Smooth muscle cell (in vitro differentiated cells): ENCODE measurements around the gene TAF1B. TPM values are rescaled to one million over a fixed set of nuclear protein-coding genes. Genes with fewer than 3 reads are reported as not detected.

Experiments
- DNase-seq: peaks from one replicate; lab custom pipeline; 2025; ENCODE audit not compliant: unreplicated experiment; lab: John Stamatoyannopoulos, UW
- H2AFZ ChIP-seq: fragments of 200-600 bp; sonication (generic); 2 replicates; pipeline ENCODE4 v1.6.0; 2016; ENCODE audit warnings: antibody characterized with exemption, low read depth, mild to moderate bottlenecking
- H3F3A ChIP-seq: fragments of 200-600 bp; sonication (generic); 2 replicates; pipeline ENCODE4 v1.6.0; 2017; ENCODE audit warnings: antibody characterized with exemption, low read depth
- H3K27ac ChIP-seq: fragments of 200-600 bp; sonication (generic); 2 replicates; pipeline ENCODE4 v1.5.1; 2016; ENCODE audit warnings: low read depth, mild to moderate bottlenecking
- H3K27me3 ChIP-seq: fragments of 200-600 bp; sonication (generic); 2 replicates; pipeline ENCODE4 v1.6.1; 2016; ENCODE audit warnings: low read depth, mild to moderate bottlenecking
- H3K36me3 ChIP-seq: fragments of 200-600 bp; sonication (generic); 2 replicates; pipeline ENCODE4 v1.5.1; 2016; ENCODE audit warnings: low read depth
- H3K4me1 ChIP-seq: fragments of 200-600 bp; sonication (generic); 2 replicates; pipeline ENCODE4 v1.5.1; 2016; ENCODE audit warnings: low read depth
- H3K4me2 ChIP-seq: fragments of 200-600 bp; sonication (generic); 2 replicates; pipeline ENCODE4 v1.6.0; 2016; ENCODE audit warnings: mild to moderate bottlenecking
- H3K4me3 ChIP-seq: fragments of 200-600 bp; sonication (generic); 2 replicates; pipeline ENCODE4 v1.5.1; 2016; ENCODE audit warnings: mild to moderate bottlenecking
- H3K79me2 ChIP-seq: fragments of 200-600 bp; sonication (generic); 2 replicates; pipeline ENCODE4 v1.6.0; 2016; ENCODE audit warnings: low read depth, mild to moderate bottlenecking
- H3K9ac ChIP-seq: fragments of 200-600 bp; sonication (generic); 2 replicates; pipeline ENCODE4 v1.6.0; 2016; ENCODE audit warnings: low read depth
- H3K9me3 ChIP-seq: fragments of 200-600 bp; sonication (generic); replicated peaks from 2 replicates; pipeline ENCODE4 v1.5.1; 2016; ENCODE audit warnings: low read depth
- H4K20me1 ChIP-seq: fragments of 200-600 bp; sonication (generic); 2 replicates; pipeline ENCODE4 v1.6.0; 2016; ENCODE audit warnings: low read depth
- WGBS: methylation state at CpG from one replicate; pipeline ENCODE4 v1.1.7; 2016; ENCODE audit warnings: low lambda C conversion rate; 5-methylcytosine and 5-hydroxymethylcytosine counted together
- polyA plus RNA-seq: library from polyadenylated mRNA; unstranded; fragments of >200 nt; fragmentation: Nextera tagmentation; extraction: Ambion mirVana; gene quantifications from 2 replicates; pipeline ENCODE4 v1.2.1, GENCODE V29; 2016
- total RNA-seq: library from RNA; depleted of rRNA; stranded (reverse); fragments of >200 nt; gene quantifications from 2 replicates; pipeline ENCODE4 v1.2.3, GENCODE V29; 2014
- TF ChIP-seq, protein P1 (sequence below): fragments of 200-600 bp; sonication (generic); IDR thresholded peaks from 2 replicates; pipeline ENCODE4 v1.5.1; 2017; ENCODE audit warnings: borderline replicate concordance, mild to moderate bottlenecking, antibody characterized with exemption; ENCODE audit not compliant: insufficient read depth, poor library complexity, severe bottlenecking

TAF1B gene
- total and polyA plus RNA-seq, 2 experiments from 2014 or later: 4.5 to 11.2 TPM

DNA sequence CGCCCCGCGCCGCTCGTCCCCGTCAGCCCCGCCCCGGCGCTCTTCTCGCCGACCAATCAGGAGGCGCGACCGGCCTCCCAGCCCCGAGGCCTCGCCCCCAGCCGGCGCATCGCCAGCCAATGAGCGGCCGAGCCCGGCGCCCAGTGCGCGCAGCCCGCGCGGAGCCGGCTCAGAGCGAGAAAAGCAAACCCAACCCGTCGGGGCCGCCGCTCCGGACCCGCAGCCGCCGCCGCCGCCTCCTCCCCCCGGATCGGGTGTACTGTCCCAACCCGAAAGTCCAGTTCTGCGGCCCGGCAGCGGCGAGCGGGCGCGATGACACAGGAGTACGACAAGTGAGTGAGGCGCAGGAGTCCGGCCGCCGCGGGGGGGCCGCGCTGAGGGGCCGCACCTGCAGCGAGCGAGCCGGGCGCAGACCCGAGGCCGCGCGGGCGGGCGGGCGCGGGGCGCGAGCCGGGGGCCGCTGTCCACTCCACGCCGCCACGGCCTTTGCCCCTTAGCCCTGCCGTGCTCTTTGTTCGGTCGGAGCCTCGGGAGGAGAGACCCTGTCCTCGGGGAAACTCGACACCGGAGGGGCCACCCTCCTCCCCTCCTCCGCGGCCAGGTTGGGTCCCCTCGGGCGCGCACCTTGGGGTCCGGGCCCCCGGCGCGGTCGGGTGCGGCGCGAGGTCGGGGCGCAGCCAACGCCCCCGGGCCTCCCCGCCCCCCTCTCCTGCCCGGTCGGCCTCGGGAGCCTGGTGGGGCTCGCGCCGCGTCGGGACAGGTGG, 108.4 kb downstream of the TAF1B start, which contains the start of gene GRHL1:
Gene GRHL1, plus strand, starts transcription at position 172 of the 764 bp plus-strand sequence. Its CDS starts 141 bp downstream, at position 313.
- no peaks in the 10 kb centered on the region for H3F3A ChIP-seq
- peak; percentile 62 for DNase-seq
- no peaks in the 10 kb centered on the region for H4K20me1 ChIP-seq
- H3K4me3 ChIP-seq: peak within 1 kb of the TSS; percentile 85
- H3K4me1 ChIP-seq: peaks cover 10% of the 10 kb centered on the region
- H3K79me2 ChIP-seq: peaks cover 4% of the 10 kb centered on the region
- under 1% methylated on average over 52 of the region's 111 CpGs for WGBS
- H3K9me3 ChIP-seq: no peaks in the 10 kb centered on the region
- peak within 1 kb of the TSS; percentile 23 for H3K27ac ChIP-seq
- peaks cover 21% of the 10 kb centered on the region for H3K27me3 ChIP-seq
- peak within 1 kb of the TSS; percentile 64 for H3K9ac ChIP-seq
- peak within 1 kb of the TSS; percentile 89 for H2AFZ ChIP-seq
- peak within 1 kb of the TSS; percentile 91 for H3K4me2 ChIP-seq
- TF ChIP-seq, protein P1, sequence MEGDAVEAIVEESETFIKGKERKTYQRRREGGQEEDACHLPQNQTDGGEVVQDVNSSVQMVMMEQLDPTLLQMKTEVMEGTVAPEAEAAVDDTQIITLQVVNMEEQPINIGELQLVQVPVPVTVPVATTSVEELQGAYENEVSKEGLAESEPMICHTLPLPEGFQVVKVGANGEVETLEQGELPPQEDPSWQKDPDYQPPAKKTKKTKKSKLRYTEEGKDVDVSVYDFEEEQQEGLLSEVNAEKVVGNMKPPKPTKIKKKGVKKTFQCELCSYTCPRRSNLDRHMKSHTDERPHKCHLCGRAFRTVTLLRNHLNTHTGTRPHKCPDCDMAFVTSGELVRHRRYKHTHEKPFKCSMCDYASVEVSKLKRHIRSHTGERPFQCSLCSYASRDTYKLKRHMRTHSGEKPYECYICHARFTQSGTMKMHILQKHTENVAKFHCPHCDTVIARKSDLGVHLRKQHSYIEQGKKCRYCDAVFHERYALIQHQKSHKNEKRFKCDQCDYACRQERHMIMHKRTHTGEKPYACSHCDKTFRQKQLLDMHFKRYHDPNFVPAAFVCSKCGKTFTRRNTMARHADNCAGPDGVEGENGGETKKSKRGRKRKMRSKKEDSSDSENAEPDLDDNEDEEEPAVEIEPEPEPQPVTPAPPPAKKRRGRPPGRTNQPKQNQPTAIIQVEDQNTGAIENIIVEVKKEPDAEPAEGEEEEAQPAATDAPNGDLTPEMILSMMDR: no peak
- no peaks in the 10 kb centered on the region for H3K36me3 ChIP-seq

DNA sequence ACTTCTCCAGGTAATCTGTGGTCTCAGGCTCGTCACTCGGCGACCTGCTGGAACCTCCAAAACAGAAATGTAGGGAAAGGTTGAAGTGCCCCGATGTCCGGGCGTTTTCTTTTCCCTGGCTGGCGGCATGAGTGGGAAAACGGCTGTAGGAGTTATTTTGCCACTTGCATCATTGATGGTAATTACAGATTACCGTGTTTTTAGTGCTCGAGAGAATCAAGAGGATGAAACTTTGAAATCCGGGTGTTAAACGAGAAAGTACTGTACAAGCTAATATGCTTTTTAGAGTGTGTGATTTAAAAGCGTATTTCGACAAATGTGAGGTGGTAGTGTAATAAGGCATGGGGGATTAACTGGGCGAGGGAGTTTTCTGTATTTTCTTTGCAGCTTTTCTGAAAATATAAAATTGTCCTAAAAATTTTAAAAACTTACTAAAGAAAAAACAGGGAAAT, 109.0 kb downstream of the TAF1B start:
- no peak for DNase-seq
- H3K9ac ChIP-seq: peak overlapping the region; percentile 64
- peaks cover 4% of the 10 kb centered on the region for H3K79me2 ChIP-seq
- H4K20me1 ChIP-seq: no peaks in the 10 kb centered on the region
- H3K27me3 ChIP-seq: peaks cover 21% of the 10 kb centered on the region
- WGBS: 25% methylated on average over 15 of the region's 15 CpGs
- no peaks in the 10 kb centered on the region for H3K9me3 ChIP-seq
- peak overlapping the region; percentile 85 for H3K4me3 ChIP-seq
- peak overlapping the region; percentile 52 for H2AFZ ChIP-seq
- no peaks in the 10 kb centered on the region for H3F3A ChIP-seq
- no peaks in the 10 kb centered on the region for H3K36me3 ChIP-seq
- peak overlapping the region; percentile 23 for H3K27ac ChIP-seq
- TF ChIP-seq, protein P1: no peak
- H3K4me1 ChIP-seq: peaks cover 10% of the 10 kb centered on the region
- peak overlapping the region; percentile 91 for H3K4me2 ChIP-seq

DNA sequence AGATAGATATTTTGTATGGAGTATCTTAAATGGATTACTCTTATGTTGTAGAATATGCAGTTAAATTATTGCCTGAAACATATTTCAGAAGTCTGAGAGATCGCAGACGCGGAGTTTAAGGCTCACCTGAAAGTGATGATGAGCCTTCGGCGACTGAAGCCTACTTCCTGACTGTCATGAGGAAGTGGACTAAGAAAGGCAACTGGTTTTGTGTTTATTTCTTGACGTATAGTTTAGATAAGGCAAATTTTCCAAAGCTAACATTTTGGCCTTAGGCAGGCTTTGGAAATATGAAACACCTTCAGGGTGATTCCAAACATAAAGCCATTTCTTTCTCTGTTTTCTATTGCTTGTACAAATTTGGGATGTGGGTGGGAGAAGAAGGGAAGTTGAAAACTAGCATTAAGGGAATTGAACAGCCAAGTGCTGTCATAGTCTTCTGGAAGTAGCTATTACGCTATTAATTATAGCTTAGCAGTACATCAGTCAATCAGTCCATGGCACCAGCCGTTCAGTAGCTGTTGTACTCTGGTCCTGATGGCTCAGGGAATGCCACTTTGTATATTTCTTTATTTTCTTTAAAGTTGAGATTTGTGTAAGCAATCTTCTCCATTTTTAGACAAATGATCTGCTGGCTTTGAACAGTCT, 109.7 kb downstream of the TAF1B start:
- no peaks in the 10 kb centered on the region for H4K20me1 ChIP-seq
- WGBS: 67% methylated on average over 8 of the region's 8 CpGs
- peak overlapping the region; percentile 91 for H3K4me2 ChIP-seq
- peak overlapping the region; percentile 85 for H3K4me3 ChIP-seq
- H3K79me2 ChIP-seq: peaks cover 4% of the 10 kb centered on the region
- no peaks in the 10 kb centered on the region for H3F3A ChIP-seq
- H3K9ac ChIP-seq: no peak overlapping the region
- no peak overlapping the region for H2AFZ ChIP-seq
- H3K36me3 ChIP-seq: no peaks in the 10 kb centered on the region
- peaks cover 21% of the 10 kb centered on the region for H3K27me3 ChIP-seq
- no peaks in the 10 kb centered on the region for H3K9me3 ChIP-seq
- TF ChIP-seq, protein P1: no peak
- H3K4me1 ChIP-seq: peaks cover 10% of the 10 kb centered on the region
- peak overlapping the region; percentile 23 for H3K27ac ChIP-seq
- DNase-seq: no peak
